Measurements from ENCODE around the gene GIPC3. TPM values are rescaled to one million over a fixed set of nuclear protein-coding genes. Genes with fewer than 3 reads are reported as not detected.
A peak's percentile ranks its signal among the peaks of the same experiment; 100 is the strongest.
"Not testable (repeated sequence)": the region's sequence is repeated elsewhere in the genome, so short reads cannot be mapped to it uniquely, and the experiment has no call there.

GIPC3 gene
- total RNA-seq, 2 experiments from 2014 or later: 0.20 to 0.29 TPM

GRCh38 chr19:3555653-3556422, 29.4 kb upstream of the GIPC3 start:
- intact Hi-C loops (cut with micrococcal nuclease): loop anchor here (1.0 to 5.0 kb wide), 5 partner anchors 49 to 451 kb away; partner anchors contain the start of genes APBA3, CACTIN, EEF2 and FZR1
- Mint-ChIP-seq H3K27me3 (ENCODE audit: low read depth) (no peaks in the 10 kb centered on the region), H3K36me3 (ENCODE audit: low read depth) (peaks cover 7% of the 10 kb centered on the region), H3K4me1 (ENCODE audit: low read depth) (peaks cover 44% of the 10 kb centered on the region), H3K27ac (peak overlapping the region; percentile 81), H3K4me3 (peak overlapping the region; percentile 96), H3K9me3 (peaks cover 5% of the 10 kb centered on the region)
- CTCF ChIA-PET: interaction anchor here (0.6 to 5.1 kb wide), 7 partner anchors 8 to 584 kb away, joined by 3 to 32 read pairs (median 4); no protein-coding TSS in a partner anchor
- DNase-seq: no peak

GRCh38 chr19:3556423-3556977, 28.8 kb upstream of the GIPC3 start:
- CTCF ChIA-PET: interaction anchor here (0.6 to 5.1 kb wide), 9 partner anchors 9 to 583 kb away, joined by 3 to 32 read pairs (median 4); no protein-coding TSS in a partner anchor
- Mint-ChIP-seq H3K36me3 (ENCODE audit: low read depth) (peaks cover 6% of the 10 kb centered on the region), H3K27me3 (ENCODE audit: low read depth) (no peaks in the 10 kb centered on the region), H3K9me3 (peaks cover 5% of the 10 kb centered on the region), H3K4me1 (ENCODE audit: low read depth) (peaks cover 44% of the 10 kb centered on the region), H3K4me3 (peak overlapping the region; percentile 96), H3K27ac (peak overlapping the region; percentile 81)
- DNase-seq: no peak
- intact Hi-C loops (cut with micrococcal nuclease): loop anchor here (1.0 to 5.0 kb wide), 4 partner anchors 50 to 451 kb away; partner anchors contain the start of genes APBA3, EEF2, FZR1 and PIAS4

- H3K27ac Mint-ChIP-seq: peak overlapping the region; percentile 81
- peak; percentile 80 for DNase-seq
- CTCF ChIA-PET: interaction anchor here (0.6 to 5.1 kb wide), 8 partner anchors 9 to 1120 kb away, joined by 3 to 32 read pairs (median 4); no protein-coding TSS in a partner anchor
- H3K9me3 Mint-ChIP-seq: peaks cover 5% of the 10 kb centered on the region
- H3K36me3 Mint-ChIP-seq (ENCODE audit: low read depth): peaks cover 6% of the 10 kb centered on the region
- intact Hi-C loops (cut with micrococcal nuclease): loop anchor here (1.0 to 5.0 kb wide), 5 partner anchors 15 to 450 kb away; partner anchors contain the start of genes APBA3, EEF2, FZR1 and HMG20B
- H3K4me3 Mint-ChIP-seq: peak overlapping the region; percentile 96
- H3K4me1 Mint-ChIP-seq (ENCODE audit: low read depth): peaks cover 39% of the 10 kb centered on the region
- H3K27me3 Mint-ChIP-seq (ENCODE audit: low read depth): no peaks in the 10 kb centered on the region
Observed at GRCh38 chr19:3556978-3557460, 28.3 kb upstream of the GIPC3 start.

- Mint-ChIP-seq H3K9me3 (peaks cover 5% of the 10 kb centered on the region), H3K27ac (peak within 1 kb of the TSS; percentile 81), H3K4me3 (peak within 1 kb of the TSS; percentile 96), H3K27me3 (ENCODE audit: low read depth) (no peaks in the 10 kb centered on the region), H3K36me3 (ENCODE audit: low read depth) (peaks cover 6% of the 10 kb centered on the region), H3K4me1 (ENCODE audit: low read depth) (peaks cover 37% of the 10 kb centered on the region)
- peak; percentile 94 for DNase-seq
- CTCF ChIA-PET: interaction anchor here (0.6 to 5.1 kb wide), 6 partner anchors 10 to 1119 kb away, joined by 3 to 32 read pairs (median 4); no protein-coding TSS in a partner anchor
- intact Hi-C loops (cut with micrococcal nuclease): loop anchor here (1.0 to 5.0 kb wide), 5 partner anchors 15 to 430 kb away; partner anchors contain the start of genes APBA3, EEF2, FZR1 and HMG20B
Observed at GRCh38 chr19:3557461-3558248, 27.6 kb upstream of the GIPC3 start, which contains the start of gene MFSD12. TSS of gene MFSD12 (minus strand) at chr19:3557586. CDS start at chr19:3557403, 183 bp downstream.

- Mint-ChIP-seq H3K36me3 (ENCODE audit: low read depth) (no peaks in the 10 kb centered on the region), H3K27ac (no peak overlapping the region), H3K9me3 (no peaks in the 10 kb centered on the region), H3K27me3 (ENCODE audit: low read depth) (no peaks in the 10 kb centered on the region), H3K4me3 (no peak overlapping the region), H3K4me1 (ENCODE audit: low read depth) (no peaks in the 10 kb centered on the region)
- intact Hi-C loops (cut with micrococcal nuclease): no loop called here
- DNase-seq: no peak
- CTCF ChIA-PET: interaction anchor here (0.6 kb wide), 1 partner anchor 21 kb away, joined by 3 read pairs; no protein-coding TSS in a partner anchor
Observed at GRCh38 chr19:3563709-3564524, 21.4 kb upstream of the GIPC3 start.

- CTCF ChIA-PET: no interaction called here
- Mint-ChIP-seq H3K4me1 (ENCODE audit: low read depth) (no peaks in the 10 kb centered on the region), H3K27me3 (ENCODE audit: low read depth) (no peaks in the 10 kb centered on the region), H3K27ac (no peak overlapping the region), H3K9me3 (no peaks in the 10 kb centered on the region), H3K36me3 (ENCODE audit: low read depth) (no peaks in the 10 kb centered on the region), H3K4me3 (no peak overlapping the region)
- intact Hi-C loops (cut with micrococcal nuclease): no loop called here
- no peak for DNase-seq
Observed at GRCh38 chr19:3565139-3565538, 20.1 kb upstream of the GIPC3 start.

- H3K4me3 Mint-ChIP-seq; H3K27ac Mint-ChIP-seq; H3K9me3 Mint-ChIP-seq; DNase-seq; H3K27me3 Mint-ChIP-seq (ENCODE audit: low read depth); CTCF ChIA-PET; H3K36me3 Mint-ChIP-seq (ENCODE audit: low read depth): not testable (repeated sequence)
- intact Hi-C loops (cut with micrococcal nuclease): loop anchor here (5.0 kb wide), 1 partner anchor 192 kb away; the partner anchor contains the start of genes APBA3 and MRPL54
- H3K4me1 Mint-ChIP-seq (ENCODE audit: low read depth): peaks cover 11% of the 10 kb centered on the region
Observed at GRCh38 chr19:3570042-3570441, 15.2 kb upstream of the GIPC3 start.

- H3K36me3 Mint-ChIP-seq (ENCODE audit: low read depth): peaks cover 8% of the 10 kb centered on the region
- intact Hi-C loops (cut with micrococcal nuclease): loop anchor here (5.0 kb wide), 1 partner anchor 192 kb away; the partner anchor contains the start of genes APBA3 and MRPL54
- DNase-seq: no peak
- no peaks in the 10 kb centered on the region for H3K27me3 Mint-ChIP-seq (ENCODE audit: low read depth)
- no peak overlapping the region for H3K4me3 Mint-ChIP-seq
- H3K4me1 Mint-ChIP-seq (ENCODE audit: low read depth): peaks cover 14% of the 10 kb centered on the region
- CTCF ChIA-PET: no interaction called here
- H3K27ac Mint-ChIP-seq: no peak overlapping the region
- H3K9me3 Mint-ChIP-seq: no peaks in the 10 kb centered on the region
Observed at GRCh38 chr19:3570606-3571011, 14.7 kb upstream of the GIPC3 start.

GRCh38 chr19:3572132-3572854, 13.0 kb upstream of the GIPC3 start:
- peak; percentile 100 for DNase-seq
- H3K36me3 Mint-ChIP-seq (ENCODE audit: low read depth): peaks cover 8% of the 10 kb centered on the region
- no peaks in the 10 kb centered on the region for H3K9me3 Mint-ChIP-seq
- peak overlapping the region; percentile 75 for H3K4me3 Mint-ChIP-seq
- H3K27me3 Mint-ChIP-seq (ENCODE audit: low read depth): no peaks in the 10 kb centered on the region
- CTCF ChIA-PET: no interaction called here
- H3K4me1 Mint-ChIP-seq (ENCODE audit: low read depth): peaks cover 14% of the 10 kb centered on the region
- intact Hi-C loops (cut with micrococcal nuclease): loop anchor here (1.0 to 5.0 kb wide), 4 partner anchors 15 to 190 kb away; partner anchors contain the start of genes APBA3, FZR1, MFSD12 and MRPL54
- peak overlapping the region; percentile 56 for H3K27ac Mint-ChIP-seq

- Mint-ChIP-seq H3K4me1 (ENCODE audit: low read depth) (peaks cover 14% of the 10 kb centered on the region), H3K4me3 (peak within 1 kb of the TSS; percentile 75), H3K36me3 (ENCODE audit: low read depth) (peaks cover 8% of the 10 kb centered on the region), H3K27me3 (ENCODE audit: low read depth) (no peaks in the 10 kb centered on the region), H3K27ac (peak within 1 kb of the TSS; percentile 56), H3K9me3 (no peaks in the 10 kb centered on the region)
- intact Hi-C loops (cut with micrococcal nuclease): loop anchor here (1.0 to 5.0 kb wide), 4 partner anchors 16 to 189 kb away; partner anchors contain the start of genes APBA3, FZR1, MFSD12 and MRPL54
- DNase-seq: no peak
- CTCF ChIA-PET: no interaction called here
Observed at GRCh38 chr19:3572855-3573161, 12.5 kb upstream of the GIPC3 start, which contains the start of gene HMG20B. TSS of gene HMG20B (plus strand) at chr19:3572944. CDS start at chr19:3573310, 366 bp downstream.

Measured in activated naive CD4-positive, alpha-beta T cell treated with anti-CD3 and anti-CD28 coated beads for 36 hours (primary cell).